EL (cell line): ENCODE measurements around the gene PCP2.
A peak's percentile ranks its signal among the peaks of the same experiment; 100 is the strongest.
"Not testable (repeated sequence)": the region's sequence is repeated elsewhere in the genome, so short reads cannot be mapped to it uniquely, and the experiment has no call there.

ENCODE experiments used
- DNase-seq: peaks from one replicate; pipeline ENCODE4 v3.0.0-alpha.2; 2016

PCP2 gene

GRCh38 chr19:7661744-7662538 lies 28.4 kb upstream of the PCP2 start:
- no peak for DNase-seq

GRCh38 chr19:7658219-7658686 lies 24.7 kb upstream of the PCP2 start:
- no peak for DNase-seq

- DNase-seq = no peak
Measured at GRCh38 chr19:7657131-7657751, 23.7 kb upstream of the PCP2 start.

GRCh38 chr19:7655581-7655980 lies 22.1 kb upstream of the PCP2 start:
- no peak for DNase-seq

- peak; percentile 36 for DNase-seq
Measured at GRCh38 chr19:7654401-7654800, 20.9 kb upstream of the PCP2 start.

GRCh38 chr19:7652061-7652641 lies 18.6 kb upstream of the PCP2 start:
- peak; percentile 56 for DNase-seq

GRCh38 chr19:7650148-7650547 lies 16.6 kb upstream of the PCP2 start:
- no peak for DNase-seq

- no peak for DNase-seq
Measured at GRCh38 chr19:7648265-7649014, 14.9 kb upstream of the PCP2 start.

GRCh38 chr19:7647156-7647555 lies 13.6 kb upstream of the PCP2 start:
- DNase-seq = no peak

GRCh38 chr19:7646426-7646700 lies 12.8 kb upstream of the PCP2 start:
- DNase-seq = no peak

GRCh38 chr19:7645656-7646425 lies 12.3 kb upstream of the PCP2 start:
- no peak for DNase-seq

GRCh38 chr19:7645163-7645562 lies 11.6 kb upstream of the PCP2 start:
- DNase-seq = no peak

GRCh38 chr19:7644550-7644877 lies 11.0 kb upstream of the PCP2 start:
- no peak for DNase-seq

- not testable (repeated sequence) for DNase-seq
Measured at GRCh38 chr19:7643629-7644549, 10.4 kb upstream of the PCP2 start.

GRCh38 chr19:7643031-7643415 lies 9.5 kb upstream of the PCP2 start:
- no peak for DNase-seq

- DNase-seq = no peak
Measured at GRCh38 chr19:7642295-7643030, 8.9 kb upstream of the PCP2 start.

GRCh38 chr19:7641290-7642276 lies 8.1 kb upstream of the PCP2 start:
- DNase-seq = no peak

- no peak for DNase-seq
Measured at GRCh38 chr19:7640803-7641202, 7.3 kb upstream of the PCP2 start.

GRCh38 chr19:7639863-7640348 lies 6.4 kb upstream of the PCP2 start:
- DNase-seq = no peak
